GM23338 (cell line): ENCODE measurements around the gene ASAP2. TPM values are rescaled to one million over a fixed set of nuclear protein-coding genes. Genes with fewer than 3 reads are reported as not detected.

Source experiments
- ATAC-seq: fragments of 200-7000 bp; cut with Tn5 transposase; 3 replicates; pipeline ENCODE4 v1.9.1; 2020
- DNase-seq: peaks from one replicate; pipeline ENCODE4 v3.0.0-alpha.2; 2015; ENCODE audit warnings: low spot score
- H2AFZ ChIP-seq: fragments of 200-600 bp; sonication (generic); 2 replicates; pipeline ENCODE4 v1.8.0; 2016; ENCODE audit warnings: antibody characterized with exemption, mild to moderate bottlenecking, moderate library complexity
- H3F3A ChIP-seq: fragments of 200-600 bp; sonication (generic); replicated peaks from 2 replicates; pipeline ENCODE4 v1.8.0; 2017; ENCODE audit warnings: antibody characterized with exemption, mixed run types, low read depth
- H3K27ac ChIP-seq: fragments of 200-600 bp; sonication (generic); 2 replicates; pipeline ENCODE4 v1.6.1; 2016; ENCODE audit warnings: low read depth
- H3K27me3 ChIP-seq: fragments of 200-600 bp; sonication (generic); 2 replicates; pipeline ENCODE4 v1.8.0; 2016; ENCODE audit warnings: mild to moderate bottlenecking, mixed run types, moderate library complexity; ENCODE audit not compliant: insufficient read depth
- H3K36me3 ChIP-seq: fragments of 200-600 bp; sonication (generic); 2 replicates; pipeline ENCODE4 v1.8.0; 2016; ENCODE audit warnings: mild to moderate bottlenecking; ENCODE audit not compliant: insufficient read depth
- H3K4me1 ChIP-seq: fragments of 200-600 bp; sonication (generic); 2 replicates; pipeline ENCODE4 v1.8.0; 2016; ENCODE audit warnings: mild to moderate bottlenecking, moderate library complexity; ENCODE audit not compliant: insufficient read depth
- H3K4me2 ChIP-seq: fragments of 200-600 bp; sonication (generic); 2 replicates; pipeline ENCODE4 v1.7.1; 2017; ENCODE audit warnings: mixed run types
- H3K4me3 ChIP-seq: fragments of 200-600 bp; sonication (generic); 2 replicates; pipeline ENCODE4 v1.6.1; 2016; ENCODE audit warnings: mixed run types
- H3K79me2 ChIP-seq: fragments of 200-600 bp; sonication (generic); replicated peaks from 2 replicates; pipeline ENCODE4 v1.8.0; 2017; ENCODE audit warnings: mild to moderate bottlenecking; ENCODE audit not compliant: insufficient read depth
- H3K9me2 ChIP-seq: fragments of 200-600 bp; sonication (generic); 2 replicates; pipeline ENCODE4 v1.8.0; 2017; ENCODE audit not compliant: insufficient read depth
- H4K20me1 ChIP-seq: fragments of 200-600 bp; sonication (generic); replicated peaks from 2 replicates; pipeline ENCODE4 v1.8.0; 2017; ENCODE audit warnings: mild to moderate bottlenecking; ENCODE audit not compliant: insufficient read depth
- H3K27ac Mint-ChIP-seq: 2 replicates; pipeline ENCODE4 v1.8.0; 2020; ENCODE audit warnings: inconsistent platforms, mild to moderate bottlenecking, moderate library complexity, mixed read lengths
- H3K27me3 Mint-ChIP-seq: 3 replicates; pipeline ENCODE4 v1.8.0; 2022; ENCODE audit warnings: low read depth, mild to moderate bottlenecking, moderate library complexity, mixed read lengths, inconsistent platforms; ENCODE audit not compliant: insufficient read depth, poor library complexity
- H3K36me3 Mint-ChIP-seq: 3 replicates; pipeline ENCODE4 v1.8.0; 2021; ENCODE audit warnings: low read depth, mild to moderate bottlenecking, inconsistent platforms, moderate library complexity, mixed read lengths
- H3K4me1 Mint-ChIP-seq: 3 replicates; pipeline ENCODE4 v1.8.0; 2020; ENCODE audit warnings: mild to moderate bottlenecking, inconsistent platforms, mixed read lengths
- H3K4me3 Mint-ChIP-seq: 3 replicates; pipeline ENCODE4 v1.8.0; 2021; ENCODE audit warnings: moderate library complexity, mild to moderate bottlenecking, inconsistent platforms, mixed read lengths
- H3K9me3 Mint-ChIP-seq: 3 replicates; pipeline ENCODE4 v1.8.0; 2020; ENCODE audit warnings: moderate library complexity, mild to moderate bottlenecking, inconsistent platforms, mixed read lengths
- CREB1 ChIP-seq: fragments of 250-450 bp; sonication (Bioruptor Pico); IDR thresholded peaks from 2 replicates; pipeline ENCODE4 v1.5.0; 2020; ENCODE audit warnings: low read depth, mild to moderate bottlenecking, moderate library complexity
- EZH2 ChIP-seq: fragments of 200-600 bp; sonication (generic); IDR thresholded peaks from one replicate; pipeline ENCODE4 v1.8.0; 2017; ENCODE audit warnings: antibody characterized with exemption, mild to moderate bottlenecking, low read depth; ENCODE audit not compliant: unreplicated experiment
- EZH2phosphoT487 ChIP-seq: fragments of 200-600 bp; sonication (generic); IDR thresholded peaks from one replicate; pipeline ENCODE4 v1.8.1; 2018; ENCODE audit warnings: antibody characterized with exemption; ENCODE audit not compliant: unreplicated experiment
- JUNB ChIP-seq: IDR thresholded peaks from one replicate; pipeline ENCODE4 v1.6.1; 2016; ENCODE audit warnings: antibody characterized with exemption; ENCODE audit not compliant: unreplicated experiment
- NANOG ChIP-seq: IDR thresholded peaks from 2 replicates; pipeline ENCODE4 v1.6.1; 2016; ENCODE audit warnings: antibody characterized with exemption, borderline replicate concordance
- POLR2AphosphoS5 ChIP-seq: IDR thresholded peaks from 2 replicates; pipeline ENCODE4 v1.6.1; 2016; ENCODE audit warnings: antibody characterized with exemption, low read depth
- STAT1 ChIP-seq: IDR thresholded peaks from one replicate; pipeline ENCODE4 v1.6.1; 2016; ENCODE audit warnings: antibody characterized with exemption; ENCODE audit not compliant: unreplicated experiment
- ZNF114 ChIP-seq: fragments of 250-450 bp; sonication (Bioruptor Pico); IDR thresholded peaks from 2 replicates; pipeline ENCODE4 v1.5.0; 2020; ENCODE audit warnings: mild to moderate bottlenecking, moderate library complexity
- ZNF331 ChIP-seq: fragments of 250-450 bp; sonication (Bioruptor Pico); IDR thresholded peaks from 2 replicates; pipeline ENCODE4 v1.5.0; 2020; ENCODE audit warnings: low read depth, mild to moderate bottlenecking, moderate library complexity
- polyA plus RNA-seq: library from polyadenylated mRNA; unstranded; fragments of >200 nt; fragmentation: Nextera tagmentation; extraction: Ambion mirVana; gene quantifications from 2 replicates; pipeline ENCODE4 v1.2.1, GENCODE V29; 2016
- total RNA-seq: library from RNA; depleted of rRNA; stranded (reverse); fragments of >200 nt; shearing (Covaris generic); gene quantifications from 2 replicates; pipeline ENCODE4 v1.2.3, GENCODE V29; 2014
- TF ChIP-seq, protein P1 (sequence below): IDR thresholded peaks from 2 replicates; pipeline ENCODE4 v1.6.1; 2016; ENCODE audit warnings: antibody characterized with exemption
- TF ChIP-seq, protein P2 (sequence below): IDR thresholded peaks from one replicate; pipeline ENCODE4 v1.6.1; 2018; ENCODE audit warnings: antibody characterized with exemption; ENCODE audit not compliant: unreplicated experiment
- TF ChIP-seq, protein P3 (sequence below), 2 experiments: fragments of 200-600 bp in 1 of 2; sonication (generic) in 1 of 2; conservative IDR thresholded peaks; 2 replicates each; pipeline versions ENCODE4 v1.5.1 to v1.6.1; 2016 to 2017; ENCODE audit warnings: antibody characterized with exemption in 2 of 2, low read depth in 2 of 2, mild to moderate bottlenecking in 2 of 2, moderate library complexity in 1 of 2

ASAP2 gene
- total and polyA plus RNA-seq, 2 experiments from 2014 or later: 2.6 to 15.6 TPM

- no peaks in the 10 kb centered on the region for H3K9me3 Mint-ChIP-seq
- Histone ChIP-seq H3K4me1 (peaks cover 11% of the 10 kb centered on the region), H3K9me2 (no peaks in the 10 kb centered on the region), H3K4me2 (no peak overlapping the region), H3K27ac (no peak overlapping the region), H2AFZ (no peak overlapping the region), H3K79me2 (no peaks in the 10 kb centered on the region), H3K27me3 (no peaks in the 10 kb centered on the region), H3F3A (no peaks in the 10 kb centered on the region), H3K4me3 (no peak overlapping the region), H3K36me3 (no peaks in the 10 kb centered on the region), H4K20me1 (no peaks in the 10 kb centered on the region; the same call in 1 of the 2 replicates)
- H3K27me3 Mint-ChIP-seq: peaks cover 2% of the 10 kb centered on the region
- H3K36me3 Mint-ChIP-seq: peaks cover 18% of the 10 kb centered on the region
- peaks cover 17% of the 10 kb centered on the region for H3K4me1 Mint-ChIP-seq
- TF ChIP-seq JUNB (no peak), STAT1 (no peak), ZNF331 (CRISPR knock-in tag) (no peak), POLR2AphosphoS5 (no peak)
- TF ChIP-seq, protein P1, sequence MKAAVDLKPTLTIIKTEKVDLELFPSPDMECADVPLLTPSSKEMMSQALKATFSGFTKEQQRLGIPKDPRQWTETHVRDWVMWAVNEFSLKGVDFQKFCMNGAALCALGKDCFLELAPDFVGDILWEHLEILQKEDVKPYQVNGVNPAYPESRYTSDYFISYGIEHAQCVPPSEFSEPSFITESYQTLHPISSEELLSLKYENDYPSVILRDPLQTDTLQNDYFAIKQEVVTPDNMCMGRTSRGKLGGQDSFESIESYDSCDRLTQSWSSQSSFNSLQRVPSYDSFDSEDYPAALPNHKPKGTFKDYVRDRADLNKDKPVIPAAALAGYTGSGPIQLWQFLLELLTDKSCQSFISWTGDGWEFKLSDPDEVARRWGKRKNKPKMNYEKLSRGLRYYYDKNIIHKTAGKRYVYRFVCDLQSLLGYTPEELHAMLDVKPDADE: no peak
- no peak overlapping the region for H3K27ac Mint-ChIP-seq
- no peak for DNase-seq
- ATAC-seq: no peak
- no peak overlapping the region for H3K4me3 Mint-ChIP-seq
These were observed 116.0 kb downstream of the ASAP2 start for GRCh38 chr2:9322576-9322975.

GRCh38 chr2:9325428-9325827, 118.8 kb downstream of the ASAP2 start:
- Mint-ChIP-seq H3K36me3 (peaks cover 21% of the 10 kb centered on the region), H3K27ac (peak overlapping the region; percentile 80), H3K27me3 (peaks cover 2% of the 10 kb centered on the region), H3K4me1 (peaks cover 17% of the 10 kb centered on the region), H3K9me3 (no peaks in the 10 kb centered on the region), H3K4me3 (no peak overlapping the region)
- no peaks in the 10 kb centered on the region for H3K79me2 ChIP-seq
- no peaks in the 10 kb centered on the region; the same call in 1 of the 2 replicates for H4K20me1 ChIP-seq
- H3K36me3 ChIP-seq: no peaks in the 10 kb centered on the region
- ATAC-seq: no peak
- H3F3A ChIP-seq: no peaks in the 10 kb centered on the region
- no peak for DNase-seq
- H3K4me3 ChIP-seq: no peak overlapping the region
- H3K9me2 ChIP-seq: no peaks in the 10 kb centered on the region
- H3K4me1 ChIP-seq: peaks cover 11% of the 10 kb centered on the region
- H3K27ac ChIP-seq: no peak overlapping the region
- no peaks in the 10 kb centered on the region for H3K27me3 ChIP-seq
- H3K4me2 ChIP-seq: no peak overlapping the region
- H2AFZ ChIP-seq: no peak overlapping the region
- TF ChIP-seq STAT1 (no peak), POLR2AphosphoS5 (no peak), ZNF114 (no peak), EZH2 (no peak), EZH2phosphoT487 (no peak), CREB1 (CRISPR knock-in tag) (no peak), JUNB (no peak), NANOG (no peak)
- TF ChIP-seq, protein P1: no peak
- TF ChIP-seq, protein P2, sequence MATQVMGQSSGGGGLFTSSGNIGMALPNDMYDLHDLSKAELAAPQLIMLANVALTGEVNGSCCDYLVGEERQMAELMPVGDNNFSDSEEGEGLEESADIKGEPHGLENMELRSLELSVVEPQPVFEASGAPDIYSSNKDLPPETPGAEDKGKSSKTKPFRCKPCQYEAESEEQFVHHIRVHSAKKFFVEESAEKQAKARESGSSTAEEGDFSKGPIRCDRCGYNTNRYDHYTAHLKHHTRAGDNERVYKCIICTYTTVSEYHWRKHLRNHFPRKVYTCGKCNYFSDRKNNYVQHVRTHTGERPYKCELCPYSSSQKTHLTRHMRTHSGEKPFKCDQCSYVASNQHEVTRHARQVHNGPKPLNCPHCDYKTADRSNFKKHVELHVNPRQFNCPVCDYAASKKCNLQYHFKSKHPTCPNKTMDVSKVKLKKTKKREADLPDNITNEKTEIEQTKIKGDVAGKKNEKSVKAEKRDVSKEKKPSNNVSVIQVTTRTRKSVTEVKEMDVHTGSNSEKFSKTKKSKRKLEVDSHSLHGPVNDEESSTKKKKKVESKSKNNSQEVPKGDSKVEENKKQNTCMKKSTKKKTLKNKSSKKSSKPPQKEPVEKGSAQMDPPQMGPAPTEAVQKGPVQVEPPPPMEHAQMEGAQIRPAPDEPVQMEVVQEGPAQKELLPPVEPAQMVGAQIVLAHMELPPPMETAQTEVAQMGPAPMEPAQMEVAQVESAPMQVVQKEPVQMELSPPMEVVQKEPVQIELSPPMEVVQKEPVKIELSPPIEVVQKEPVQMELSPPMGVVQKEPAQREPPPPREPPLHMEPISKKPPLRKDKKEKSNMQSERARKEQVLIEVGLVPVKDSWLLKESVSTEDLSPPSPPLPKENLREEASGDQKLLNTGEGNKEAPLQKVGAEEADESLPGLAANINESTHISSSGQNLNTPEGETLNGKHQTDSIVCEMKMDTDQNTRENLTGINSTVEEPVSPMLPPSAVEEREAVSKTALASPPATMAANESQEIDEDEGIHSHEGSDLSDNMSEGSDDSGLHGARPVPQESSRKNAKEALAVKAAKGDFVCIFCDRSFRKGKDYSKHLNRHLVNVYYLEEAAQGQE: no peak
- TF ChIP-seq, protein P3, sequence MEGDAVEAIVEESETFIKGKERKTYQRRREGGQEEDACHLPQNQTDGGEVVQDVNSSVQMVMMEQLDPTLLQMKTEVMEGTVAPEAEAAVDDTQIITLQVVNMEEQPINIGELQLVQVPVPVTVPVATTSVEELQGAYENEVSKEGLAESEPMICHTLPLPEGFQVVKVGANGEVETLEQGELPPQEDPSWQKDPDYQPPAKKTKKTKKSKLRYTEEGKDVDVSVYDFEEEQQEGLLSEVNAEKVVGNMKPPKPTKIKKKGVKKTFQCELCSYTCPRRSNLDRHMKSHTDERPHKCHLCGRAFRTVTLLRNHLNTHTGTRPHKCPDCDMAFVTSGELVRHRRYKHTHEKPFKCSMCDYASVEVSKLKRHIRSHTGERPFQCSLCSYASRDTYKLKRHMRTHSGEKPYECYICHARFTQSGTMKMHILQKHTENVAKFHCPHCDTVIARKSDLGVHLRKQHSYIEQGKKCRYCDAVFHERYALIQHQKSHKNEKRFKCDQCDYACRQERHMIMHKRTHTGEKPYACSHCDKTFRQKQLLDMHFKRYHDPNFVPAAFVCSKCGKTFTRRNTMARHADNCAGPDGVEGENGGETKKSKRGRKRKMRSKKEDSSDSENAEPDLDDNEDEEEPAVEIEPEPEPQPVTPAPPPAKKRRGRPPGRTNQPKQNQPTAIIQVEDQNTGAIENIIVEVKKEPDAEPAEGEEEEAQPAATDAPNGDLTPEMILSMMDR (conservative IDR thresholded peaks at IDR 0.05; ENCODE audit: low read depth in 2 of 2): no peak
